ENCODE measurements around the gene EPGN. TPM values are rescaled to one million over a fixed set of nuclear protein-coding genes. Genes with fewer than 3 reads are reported as not detected.
"Not testable (repeated sequence)": the region's sequence is repeated elsewhere in the genome, so short reads cannot be mapped to it uniquely, and the experiment has no call there.

The EPGN gene
- polyA plus RNA-seq, 12 donors: 0.53 to 12.1 (median 1.3) TPM; not detected in 6

GRCh38 chr4:74339501-74339900 lies 31.2 kb downstream of the EPGN start:
- no peak for DNase-seq

GRCh38 chr4:74340421-74340820 lies 32.2 kb downstream of the EPGN start:
- DNase-seq: not testable (repeated sequence)

- no peak for DNase-seq
Observed at GRCh38 chr4:74344031-74344430, 35.8 kb downstream of the EPGN start.

- no peak for DNase-seq
Observed at GRCh38 chr4:74353858-74354257, 45.6 kb downstream of the EPGN start.

GRCh38 chr4:74357965-74358364 lies 49.7 kb downstream of the EPGN start:
- DNase-seq: no peak

GRCh38 chr4:74361671-74362070 lies 53.4 kb downstream of the EPGN start:
- DNase-seq: no peak

GRCh38 chr4:74362347-74362746 lies 54.1 kb downstream of the EPGN start:
- DNase-seq: no peak

GRCh38 chr4:74364256-74364651 lies 56.0 kb downstream of the EPGN start:
- DNase-seq: no peak

- no peak for DNase-seq
Observed at GRCh38 chr4:74364652-74365491, 56.6 kb downstream of the EPGN start, which contains the start of gene EREG. Gene EREG (plus strand): TSS chr4:74365145. CDS start chr4:74365309, 164 bp downstream.

GRCh38 chr4:74365761-74366160 lies 57.5 kb downstream of the EPGN start:
- no peak for DNase-seq

Other genes with a start within 250 kb of the EPGN start
- gene CXCL2, start 209.3 kb upstream of the EPGN start, polyA plus RNA-seq (ENCODE audit: insufficient read length in 12 of 12): 1 to 10 TPM in 6 of 12 donors, under 1 TPM in 4, not detected in 2; 0.24 to 3.8 (median 1.4) TPM
- 10 to 100 TPM in 11 of 12 donors, not detected in 1; 13.8 to 22.7 (median 16.5) TPM for gene MTHFD2L, start 150.4 kb upstream of the EPGN start, polyA plus RNA-seq (ENCODE audit: insufficient read length in 12 of 12)
- under 1 TPM in 9 of 12 donors, not detected in 3; 0.04 to 0.49 (median 0.19) TPM for gene EREG, start 56.7 kb downstream of the EPGN start, polyA plus RNA-seq (ENCODE audit: insufficient read length in 12 of 12)
- gene AREG, start 136.7 kb downstream of the EPGN start, polyA plus RNA-seq (ENCODE audit: insufficient read length in 12 of 12): 1 to 10 TPM in 1 of 12 donors, under 1 TPM in 4, not detected in 7; 0.19 to 1.8 (median 0.50) TPM